Measurements from ENCODE around the gene SPG7.

- TF ChIP-seq, protein P1, sequence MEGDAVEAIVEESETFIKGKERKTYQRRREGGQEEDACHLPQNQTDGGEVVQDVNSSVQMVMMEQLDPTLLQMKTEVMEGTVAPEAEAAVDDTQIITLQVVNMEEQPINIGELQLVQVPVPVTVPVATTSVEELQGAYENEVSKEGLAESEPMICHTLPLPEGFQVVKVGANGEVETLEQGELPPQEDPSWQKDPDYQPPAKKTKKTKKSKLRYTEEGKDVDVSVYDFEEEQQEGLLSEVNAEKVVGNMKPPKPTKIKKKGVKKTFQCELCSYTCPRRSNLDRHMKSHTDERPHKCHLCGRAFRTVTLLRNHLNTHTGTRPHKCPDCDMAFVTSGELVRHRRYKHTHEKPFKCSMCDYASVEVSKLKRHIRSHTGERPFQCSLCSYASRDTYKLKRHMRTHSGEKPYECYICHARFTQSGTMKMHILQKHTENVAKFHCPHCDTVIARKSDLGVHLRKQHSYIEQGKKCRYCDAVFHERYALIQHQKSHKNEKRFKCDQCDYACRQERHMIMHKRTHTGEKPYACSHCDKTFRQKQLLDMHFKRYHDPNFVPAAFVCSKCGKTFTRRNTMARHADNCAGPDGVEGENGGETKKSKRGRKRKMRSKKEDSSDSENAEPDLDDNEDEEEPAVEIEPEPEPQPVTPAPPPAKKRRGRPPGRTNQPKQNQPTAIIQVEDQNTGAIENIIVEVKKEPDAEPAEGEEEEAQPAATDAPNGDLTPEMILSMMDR (IDR thresholded peaks at IDR 0.05; ENCODE audit: low read length), result no peak
- TF ChIP-seq EZH2 (IDR thresholded peaks at IDR 0.05; ENCODE audit: borderline replicate concordance, low read length), result no peak
Observed at GRCh38 chr16:89491974-89492687, 16.1 kb upstream of the SPG7 start.
